Coronary artery (tissue), 2 donors: ENCODE measurements around the gene IRF8.

Source experiments
- DNase-seq: peaks from one replicate; pipeline ENCODE4 v3.0.0-alpha.2; 2017; ENCODE audit warnings: low spot score
- H3K27ac ChIP-seq, 2 donors: fragments of 200-600 bp; sonication (generic); one replicate each; pipeline ENCODE4 v1.5.1; 2016 to 2019
- H3K4me3 ChIP-seq: fragments of 200-600 bp; sonication (generic); 2 replicates; pipeline ENCODE4 v1.5.1; 2016; ENCODE audit warnings: mild to moderate bottlenecking, moderate library complexity
- CTCF ChIP-seq: fragments of 200-600 bp; sonication (generic); IDR thresholded peaks from one replicate; pipeline ENCODE4 v1.5.1; 2019; ENCODE audit warnings: antibody characterized with exemption

The IRF8 gene

GRCh38 chr16:85927959-85928358 lies 29.0 kb downstream of the IRF8 start:
- no peak for DNase-seq
- TF ChIP-seq CTCF = no peak
- Histone ChIP-seq H3K4me3 (no peak overlapping the region), H3K27ac (no peak overlapping the region)

- no peak overlapping the region for H3K27ac ChIP-seq
Observed at GRCh38 chr16:85928401-85928820, 29.4 kb downstream of the IRF8 start.

GRCh38 chr16:85929259-85929721 lies 30.3 kb downstream of the IRF8 start:
- Histone ChIP-seq H3K4me3 (no peak overlapping the region), H3K27ac (no peak overlapping the region)
- no peak for TF ChIP-seq CTCF
- DNase-seq = no peak

More at GRCh38 chr16:85928401-85928820, 29.4 kb downstream of the IRF8 start:
- H3K4me3 ChIP-seq = no peak overlapping the region
- no peak for DNase-seq
- TF ChIP-seq CTCF = no peak

- Histone ChIP-seq H3K4me3 (no peak overlapping the region), H3K27ac (no peak overlapping the region)
- TF ChIP-seq CTCF = no peak
- no peak for DNase-seq
Observed at GRCh38 chr16:85930301-85930700, 31.3 kb downstream of the IRF8 start.

- no peak overlapping the region for H3K4me3 ChIP-seq
- TF ChIP-seq CTCF = no peak
- no peak overlapping the region for H3K27ac ChIP-seq
- DNase-seq = no peak
Observed at GRCh38 chr16:85931596-85932402, 32.8 kb downstream of the IRF8 start.

GRCh38 chr16:85934210-85934609 lies 35.2 kb downstream of the IRF8 start:
- Histone ChIP-seq H3K27ac (no peak overlapping the region), H3K4me3 (no peak overlapping the region)
- TF ChIP-seq CTCF = no peak
- no peak for DNase-seq

GRCh38 chr16:85935391-85935973 lies 36.5 kb downstream of the IRF8 start:
- H3K27ac ChIP-seq = no peak overlapping the region
- no peak for TF ChIP-seq CTCF
- DNase-seq = no peak
- H3K4me3 ChIP-seq = no peak overlapping the region
